GM23338 (cell line): Measurements from ENCODE around the gene CMYA5. TPM values are rescaled to one million over a fixed set of nuclear protein-coding genes. Genes with fewer than 3 reads are reported as not detected.

ENCODE experiments used
- ATAC-seq: fragments of 200-7000 bp; cut with Tn5 transposase; 3 replicates; pipeline ENCODE4 v1.9.1; 2020
- DNase-seq: peaks from one replicate; pipeline ENCODE4 v3.0.0-alpha.2; 2015; ENCODE audit warnings: low spot score
- H2AFZ ChIP-seq: fragments of 200-600 bp; sonication (generic); 2 replicates; pipeline ENCODE4 v1.8.0; 2016; ENCODE audit warnings: antibody characterized with exemption, mild to moderate bottlenecking, moderate library complexity
- H3F3A ChIP-seq: fragments of 200-600 bp; sonication (generic); replicated peaks from 2 replicates; pipeline ENCODE4 v1.8.0; 2017; ENCODE audit warnings: antibody characterized with exemption, mixed run types, low read depth
- H3K27ac ChIP-seq: fragments of 200-600 bp; sonication (generic); 2 replicates; pipeline ENCODE4 v1.6.1; 2016; ENCODE audit warnings: low read depth
- H3K27me3 ChIP-seq: fragments of 200-600 bp; sonication (generic); 2 replicates; pipeline ENCODE4 v1.8.0; 2016; ENCODE audit warnings: mild to moderate bottlenecking, mixed run types, moderate library complexity; ENCODE audit not compliant: insufficient read depth
- H3K36me3 ChIP-seq: fragments of 200-600 bp; sonication (generic); 2 replicates; pipeline ENCODE4 v1.8.0; 2016; ENCODE audit warnings: mild to moderate bottlenecking; ENCODE audit not compliant: insufficient read depth
- H3K4me1 ChIP-seq: fragments of 200-600 bp; sonication (generic); 2 replicates; pipeline ENCODE4 v1.8.0; 2016; ENCODE audit warnings: mild to moderate bottlenecking, moderate library complexity; ENCODE audit not compliant: insufficient read depth
- H3K4me2 ChIP-seq: fragments of 200-600 bp; sonication (generic); 2 replicates; pipeline ENCODE4 v1.7.1; 2017; ENCODE audit warnings: mixed run types
- H3K4me3 ChIP-seq: fragments of 200-600 bp; sonication (generic); 2 replicates; pipeline ENCODE4 v1.6.1; 2016; ENCODE audit warnings: mixed run types
- H3K79me2 ChIP-seq: fragments of 200-600 bp; sonication (generic); replicated peaks from 2 replicates; pipeline ENCODE4 v1.8.0; 2017; ENCODE audit warnings: mild to moderate bottlenecking; ENCODE audit not compliant: insufficient read depth
- H3K9me2 ChIP-seq: fragments of 200-600 bp; sonication (generic); 2 replicates; pipeline ENCODE4 v1.8.0; 2017; ENCODE audit not compliant: insufficient read depth
- H4K20me1 ChIP-seq: fragments of 200-600 bp; sonication (generic); replicated peaks from 2 replicates; pipeline ENCODE4 v1.8.0; 2017; ENCODE audit warnings: mild to moderate bottlenecking; ENCODE audit not compliant: insufficient read depth
- H3K27ac Mint-ChIP-seq: 2 replicates; pipeline ENCODE4 v1.8.0; 2020; ENCODE audit warnings: inconsistent platforms, mild to moderate bottlenecking, moderate library complexity, mixed read lengths
- H3K27me3 Mint-ChIP-seq: 3 replicates; pipeline ENCODE4 v1.8.0; 2022; ENCODE audit warnings: low read depth, mild to moderate bottlenecking, moderate library complexity, mixed read lengths, inconsistent platforms; ENCODE audit not compliant: insufficient read depth, poor library complexity
- H3K36me3 Mint-ChIP-seq: 3 replicates; pipeline ENCODE4 v1.8.0; 2021; ENCODE audit warnings: low read depth, mild to moderate bottlenecking, inconsistent platforms, moderate library complexity, mixed read lengths
- H3K4me1 Mint-ChIP-seq: 3 replicates; pipeline ENCODE4 v1.8.0; 2020; ENCODE audit warnings: mild to moderate bottlenecking, inconsistent platforms, mixed read lengths
- H3K4me3 Mint-ChIP-seq: 3 replicates; pipeline ENCODE4 v1.8.0; 2021; ENCODE audit warnings: moderate library complexity, mild to moderate bottlenecking, inconsistent platforms, mixed read lengths
- H3K9me3 Mint-ChIP-seq: 3 replicates; pipeline ENCODE4 v1.8.0; 2020; ENCODE audit warnings: moderate library complexity, mild to moderate bottlenecking, inconsistent platforms, mixed read lengths
- CREB1 ChIP-seq: fragments of 250-450 bp; sonication (Bioruptor Pico); IDR thresholded peaks from 2 replicates; pipeline ENCODE4 v1.5.0; 2020; ENCODE audit warnings: low read depth, mild to moderate bottlenecking, moderate library complexity
- CTCF ChIP-seq, 2 experiments: fragments of 200-600 bp in 1 of 2; sonication (generic) in 1 of 2; conservative IDR thresholded peaks; 2 replicates each; pipeline versions ENCODE4 v1.5.1 to v1.6.1; 2016 to 2017; ENCODE audit warnings: antibody characterized with exemption in 2 of 2, low read depth in 2 of 2, mild to moderate bottlenecking in 2 of 2, moderate library complexity in 1 of 2
- ETS1 ChIP-seq: IDR thresholded peaks from 2 replicates; pipeline ENCODE4 v1.6.1; 2016; ENCODE audit warnings: antibody characterized with exemption
- EZH2 ChIP-seq: fragments of 200-600 bp; sonication (generic); IDR thresholded peaks from one replicate; pipeline ENCODE4 v1.8.0; 2017; ENCODE audit warnings: antibody characterized with exemption, mild to moderate bottlenecking, low read depth; ENCODE audit not compliant: unreplicated experiment
- EZH2phosphoT487 ChIP-seq: fragments of 200-600 bp; sonication (generic); IDR thresholded peaks from one replicate; pipeline ENCODE4 v1.8.1; 2018; ENCODE audit warnings: antibody characterized with exemption; ENCODE audit not compliant: unreplicated experiment
- JUNB ChIP-seq: IDR thresholded peaks from one replicate; pipeline ENCODE4 v1.6.1; 2016; ENCODE audit warnings: antibody characterized with exemption; ENCODE audit not compliant: unreplicated experiment
- NANOG ChIP-seq: IDR thresholded peaks from 2 replicates; pipeline ENCODE4 v1.6.1; 2016; ENCODE audit warnings: antibody characterized with exemption, borderline replicate concordance
- POLR2AphosphoS5 ChIP-seq: IDR thresholded peaks from 2 replicates; pipeline ENCODE4 v1.6.1; 2016; ENCODE audit warnings: antibody characterized with exemption, low read depth
- REST ChIP-seq: IDR thresholded peaks from one replicate; pipeline ENCODE4 v1.6.1; 2018; ENCODE audit warnings: antibody characterized with exemption; ENCODE audit not compliant: unreplicated experiment
- STAT1 ChIP-seq: IDR thresholded peaks from one replicate; pipeline ENCODE4 v1.6.1; 2016; ENCODE audit warnings: antibody characterized with exemption; ENCODE audit not compliant: unreplicated experiment
- ZNF114 ChIP-seq: fragments of 250-450 bp; sonication (Bioruptor Pico); IDR thresholded peaks from 2 replicates; pipeline ENCODE4 v1.5.0; 2020; ENCODE audit warnings: mild to moderate bottlenecking, moderate library complexity
- ZNF331 ChIP-seq: fragments of 250-450 bp; sonication (Bioruptor Pico); IDR thresholded peaks from 2 replicates; pipeline ENCODE4 v1.5.0; 2020; ENCODE audit warnings: low read depth, mild to moderate bottlenecking, moderate library complexity
- ZNF462 ChIP-seq: fragments of 250-450 bp; sonication (Bioruptor Pico); IDR thresholded peaks from 2 replicates; pipeline ENCODE4 v1.5.0; 2020; ENCODE audit warnings: mild to moderate bottlenecking, moderate library complexity
- polyA plus RNA-seq: library from polyadenylated mRNA; unstranded; fragments of >200 nt; fragmentation: Nextera tagmentation; extraction: Ambion mirVana; gene quantifications from 2 replicates; pipeline ENCODE4 v1.2.1, GENCODE V29; 2016
- total RNA-seq: library from RNA; depleted of rRNA; stranded (reverse); fragments of >200 nt; shearing (Covaris generic); gene quantifications from 2 replicates; pipeline ENCODE4 v1.2.3, GENCODE V29; 2014

CMYA5 gene
- total and polyA plus RNA-seq, 2 experiments from 2014 or later, result 0.45 to 0.49 TPM

GRCh38 chr5:79841172-79841571 is 151.5 kb downstream of the CMYA5 start:
- Histone ChIP-seq H2AFZ (no peak overlapping the region), H3K4me2 (no peak overlapping the region), H3K4me1 (no peaks in the 10 kb centered on the region), H3K79me2 (no peaks in the 10 kb centered on the region), H4K20me1 (no peaks in the 10 kb centered on the region), H3K27ac (no peak overlapping the region), H3K36me3 (no peaks in the 10 kb centered on the region), H3K4me3 (no peak overlapping the region), H3K27me3 (no peaks in the 10 kb centered on the region), H3K9me2 (0 out of 2 replicates have a peak, but pooled peaks cover 7% of the 10 kb centered on the region), H3F3A (no peaks in the 10 kb centered on the region)
- DNase-seq (no peak), ATAC-seq (no peak)
- H3K9me3 Mint-ChIP-seq, result no peaks in the 10 kb centered on the region
- TF ChIP-seq ZNF331 (no peak), REST (no peak), EZH2 (no peak), STAT1 (no peak), CREB1 (CRISPR knock-in tag) (no peak), ZNF114 (CRISPR knock-in tag) (no peak), ZNF462 (no peak), EZH2phosphoT487 (no peak), JUNB (no peak), ETS1 (no peak), NANOG (no peak), CTCF (conservative IDR thresholded peaks at IDR 0.05; ENCODE audit: low read depth in 2 of 2) (no peak), POLR2AphosphoS5 (no peak)
- H3K27me3 Mint-ChIP-seq, result peaks cover 2% of the 10 kb centered on the region
- H3K4me1 Mint-ChIP-seq, result peaks cover 7% of the 10 kb centered on the region
- no peaks in the 10 kb centered on the region for H3K36me3 Mint-ChIP-seq
- no peak overlapping the region for H3K27ac Mint-ChIP-seq
- no peak overlapping the region for H3K4me3 Mint-ChIP-seq
